Measurements from ENCODE around the gene OXTR.

OXTR gene

DNA sequence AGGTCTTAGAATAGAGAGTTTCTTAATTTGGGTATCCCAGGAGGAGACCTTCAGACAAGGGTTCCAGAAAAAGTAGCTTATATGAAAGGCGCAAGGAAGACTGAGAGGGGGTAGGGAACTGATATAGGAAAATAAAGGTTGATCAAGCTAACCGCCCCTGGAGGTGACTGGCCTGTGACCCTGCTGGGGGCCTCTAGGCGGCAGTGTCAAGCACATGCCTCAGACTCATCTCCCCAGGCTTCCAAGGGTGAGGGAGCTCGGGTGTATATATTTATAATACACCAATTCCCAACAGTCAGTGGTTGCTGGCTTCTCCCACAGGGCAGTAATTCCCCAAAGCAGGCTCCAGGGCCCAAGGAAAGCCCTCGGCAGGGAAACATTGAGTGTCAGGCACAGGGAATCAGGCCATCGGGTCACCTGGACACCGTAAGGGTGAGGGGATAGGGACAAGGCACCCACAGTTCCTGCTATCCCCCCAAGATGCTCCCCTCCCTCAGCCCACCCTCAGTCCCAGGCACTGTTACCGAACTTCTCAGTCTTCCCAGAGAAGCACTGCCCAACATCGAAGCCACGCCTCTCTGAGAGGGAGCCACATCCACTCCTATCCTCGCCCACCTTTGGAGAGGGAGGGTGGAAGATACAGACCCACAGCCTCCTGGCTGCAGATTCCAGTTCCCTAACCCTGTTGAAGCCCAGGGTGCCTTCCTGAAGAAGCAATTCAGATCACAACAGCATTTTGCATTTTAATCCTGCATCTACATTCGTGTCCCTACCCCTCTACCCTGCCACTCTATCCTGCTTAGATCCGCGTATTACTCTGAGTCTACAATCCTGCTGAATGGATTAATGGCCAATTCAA is 55.3 kb downstream of the OXTR start:
- no peak for DNase-seq (ENCODE audit: extremely low read depth in 1 of 2, low read depth in 1 of 2)

GRCh38 chr3:8712908-8713255 is 56.5 kb downstream of the OXTR start:
- no peak for DNase-seq (ENCODE audit: extremely low read depth in 1 of 2, low read depth in 1 of 2)

GRCh38 chr3:8712045-8712907 is 57.1 kb downstream of the OXTR start:
- no peak for DNase-seq (ENCODE audit: extremely low read depth in 1 of 2, low read depth in 1 of 2)

- no peak for DNase-seq (ENCODE audit: extremely low read depth in 1 of 2, low read depth in 1 of 2)
These were observed 59.5 kb downstream of the OXTR start for GRCh38 chr3:8709801-8710507.

- DNase-seq (ENCODE audit: extremely low read depth in 1 of 2, low read depth in 1 of 2) = no peak
These were observed 60.1 kb downstream of the OXTR start for GRCh38 chr3:8709287-8709686.

- no peak for DNase-seq (ENCODE audit: extremely low read depth in 1 of 2, low read depth in 1 of 2)
These were observed 63.8 kb downstream of the OXTR start for GRCh38 chr3:8705575-8705974.

DNA sequence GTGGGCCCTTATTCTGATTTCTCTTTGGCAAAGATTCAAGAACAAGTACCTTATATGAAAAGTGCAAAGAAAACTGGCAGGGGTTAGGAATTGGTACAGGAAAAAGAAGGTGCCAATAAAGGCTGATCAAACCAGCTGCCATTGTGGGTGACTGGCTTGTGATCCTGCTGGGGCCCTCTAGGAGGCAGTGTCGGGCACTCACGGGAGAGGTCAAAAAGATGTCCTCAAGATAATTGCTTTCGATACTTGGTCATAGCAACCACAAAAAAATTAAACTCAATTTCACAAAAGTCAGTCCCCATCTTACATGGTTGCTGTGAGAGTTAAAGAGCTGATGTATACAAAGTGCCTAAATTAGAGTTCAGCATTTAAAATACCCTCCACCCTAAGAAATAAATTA is 66.9 kb downstream of the OXTR start:
- no peak for DNase-seq (ENCODE audit: extremely low read depth in 1 of 2, low read depth in 1 of 2)
